Osteoblast (primary cell): Measurements from ENCODE around the gene CUEDC1. TPM values are rescaled to one million over a fixed set of nuclear protein-coding genes. Genes with fewer than 3 reads are reported as not detected.

Experiments used
- DNase-seq: peaks from one replicate; pipeline ENCODE4 v3.0.0; 2011; ENCODE audit warnings: low spot score, mixed read lengths; ENCODE audit not compliant: insufficient read length; ENCODE audit errors: missing footprints
- H2AFZ ChIP-seq: 2 replicates; pipeline ENCODE4 v1.6.0; 2011; ENCODE audit warnings: mild to moderate bottlenecking, low read length
- H3K27ac ChIP-seq: 2 replicates; pipeline ENCODE4 v1.5.1; 2011; ENCODE audit warnings: mild to moderate bottlenecking, low read depth, low read length, moderate library complexity
- H3K27me3 ChIP-seq: 2 replicates; pipeline ENCODE4 v1.6.0; 2012; ENCODE audit warnings: mild to moderate bottlenecking, control low read depth, inconsistent platforms, low read length, moderate library complexity; ENCODE audit not compliant: insufficient read depth
- H3K36me3 ChIP-seq: 2 replicates; pipeline ENCODE4 v1.5.1; 2011; ENCODE audit warnings: mild to moderate bottlenecking, low read length, control low read depth, moderate library complexity; ENCODE audit not compliant: insufficient read depth
- H3K4me1 ChIP-seq: 2 replicates; pipeline ENCODE4 v1.5.1; 2011; ENCODE audit warnings: mild to moderate bottlenecking, low read length, control low read depth, moderate library complexity; ENCODE audit not compliant: insufficient read depth
- H3K4me2 ChIP-seq: 2 replicates; pipeline ENCODE4 v1.6.0; 2011; ENCODE audit warnings: mild to moderate bottlenecking, low read length; ENCODE audit not compliant: insufficient read depth
- H3K4me3 ChIP-seq: fragments of 200-600 bp; sonication (generic); 3 replicates; pipeline ENCODE4 v1.5.1; 2012; ENCODE audit warnings: mild to moderate bottlenecking, low read length, inconsistent platforms; ENCODE audit not compliant: insufficient read depth
- H3K79me2 ChIP-seq: 2 replicates; pipeline ENCODE4 v1.6.0; 2012; ENCODE audit warnings: mild to moderate bottlenecking, low read length, control low read depth, inconsistent platforms; ENCODE audit not compliant: insufficient read depth
- H3K9me3 ChIP-seq: 2 replicates; pipeline ENCODE4 v1.5.1; 2011; ENCODE audit warnings: low read depth, low read length, control low read depth
- H4K20me1 ChIP-seq: 2 replicates; pipeline ENCODE4 v1.6.0; 2012; ENCODE audit warnings: mild to moderate bottlenecking, low read length, control low read depth; ENCODE audit not compliant: insufficient read depth
- CTCF ChIP-seq: IDR thresholded peaks from 2 replicates; pipeline ENCODE4 v1.5.1; 2011; ENCODE audit warnings: mild to moderate bottlenecking, low read depth, low read length, moderate library complexity; ENCODE audit errors: extremely low read depth
- total RNA-seq: library from RNA; depleted of rRNA; stranded (reverse); fragments of >200 nt; gene quantifications from 2 replicates; pipeline ENCODE4 v1.2.3, GENCODE V29; 2012

CUEDC1 gene
- total RNA-seq, 1 donor, result 21.0 TPM

- H3K79me2 ChIP-seq, result peaks cover 47% of the 10 kb centered on the region
- no peaks in the 10 kb centered on the region for H4K20me1 ChIP-seq
- H3K27ac ChIP-seq, result no peak overlapping the region
- no peak for TF ChIP-seq CTCF
- H3K4me1 ChIP-seq, result peaks cover 36% of the 10 kb centered on the region
- no peak overlapping the region for H3K4me2 ChIP-seq
- no peak overlapping the region for H2AFZ ChIP-seq
- H3K4me3 ChIP-seq, result no peak overlapping the region
- peak; percentile 63 for DNase-seq
- H3K27me3 ChIP-seq, result no peaks in the 10 kb centered on the region
- peaks cover 17% of the 10 kb centered on the region for H3K36me3 ChIP-seq
- H3K9me3 ChIP-seq, result no peaks in the 10 kb centered on the region
These were observed 68.1 kb downstream of the CUEDC1 start for GRCh38 chr17:57887161-57887560.

- TF ChIP-seq CTCF, result no peak
- Histone ChIP-seq H3K27ac (no peak overlapping the region), H3K4me3 (no peak overlapping the region), H3K79me2 (peaks cover 36% of the 10 kb centered on the region), H3K4me1 (peaks cover 36% of the 10 kb centered on the region), H2AFZ (no peak overlapping the region), H4K20me1 (no peaks in the 10 kb centered on the region), H3K9me3 (no peaks in the 10 kb centered on the region), H3K27me3 (no peaks in the 10 kb centered on the region), H3K4me2 (no peak overlapping the region), H3K36me3 (peaks cover 17% of the 10 kb centered on the region)
- DNase-seq, result no peak
These were observed 69.2 kb downstream of the CUEDC1 start for GRCh38 chr17:57886020-57886419.

- H3K79me2 ChIP-seq, result peaks cover 34% of the 10 kb centered on the region
- H3K9me3 ChIP-seq, result no peaks in the 10 kb centered on the region
- H3K27ac ChIP-seq, result no peak overlapping the region
- no peaks in the 10 kb centered on the region for H3K27me3 ChIP-seq
- peaks cover 34% of the 10 kb centered on the region for H3K4me1 ChIP-seq
- no peaks in the 10 kb centered on the region for H4K20me1 ChIP-seq
- no peak for TF ChIP-seq CTCF
- peaks cover 17% of the 10 kb centered on the region for H3K36me3 ChIP-seq
- DNase-seq, result no peak
- no peak overlapping the region for H2AFZ ChIP-seq
- no peak overlapping the region for H3K4me2 ChIP-seq
- H3K4me3 ChIP-seq, result no peak overlapping the region
These were observed 69.9 kb downstream of the CUEDC1 start for GRCh38 chr17:57885148-57885915.

- Histone ChIP-seq H3K4me2 (no peak overlapping the region), H3K27ac (peak overlapping the region; percentile 29), H3K36me3 (peaks cover 17% of the 10 kb centered on the region), H2AFZ (no peak overlapping the region), H3K27me3 (no peaks in the 10 kb centered on the region), H3K9me3 (no peaks in the 10 kb centered on the region), H3K4me1 (peaks cover 37% of the 10 kb centered on the region), H3K4me3 (no peak overlapping the region), H4K20me1 (no peaks in the 10 kb centered on the region), H3K79me2 (peaks cover 19% of the 10 kb centered on the region)
- no peak for TF ChIP-seq CTCF
- DNase-seq, result peak; percentile 72
These were observed 73.3 kb downstream of the CUEDC1 start for GRCh38 chr17:57881783-57882351.
